HG03520 (cell line): ENCODE measurements around the gene SCTR.

Experiments used
- ATAC-seq: cut with Tn5 transposase; IDR thresholded peaks from one replicate; pipeline ENCODE4 v1.9.1; 2021; ENCODE audit warnings: mild to moderate bottlenecking, moderate library complexity; ENCODE audit not compliant: unreplicated experiment

The SCTR gene

DNA sequence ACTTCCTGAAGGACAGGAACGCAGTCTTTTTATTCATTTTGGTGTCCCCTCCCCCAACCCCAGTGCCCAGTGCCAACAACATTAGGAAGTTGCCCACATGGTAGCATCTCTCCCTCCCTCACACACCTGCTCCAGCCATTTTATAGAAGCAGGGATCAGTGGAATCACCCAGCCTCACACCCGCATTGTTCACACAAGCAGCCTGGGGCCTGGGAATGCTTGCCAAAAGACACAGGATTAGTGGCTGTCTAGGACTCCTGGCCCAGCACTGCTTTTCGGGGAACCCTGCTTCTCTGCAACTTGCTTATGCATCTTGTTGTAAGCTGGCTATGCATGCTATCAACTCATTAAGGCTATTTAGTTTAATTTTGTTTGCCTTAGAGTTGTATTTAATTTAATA is 74.8 kb downstream of the SCTR start:
- ATAC-seq, result no peak

- no peak for ATAC-seq
Observed at GRCh38 chr2:119448427-119449141, 75.7 kb downstream of the SCTR start.

GRCh38 chr2:119446037-119446436 is 78.2 kb downstream of the SCTR start:
- ATAC-seq, result no peak

DNA sequence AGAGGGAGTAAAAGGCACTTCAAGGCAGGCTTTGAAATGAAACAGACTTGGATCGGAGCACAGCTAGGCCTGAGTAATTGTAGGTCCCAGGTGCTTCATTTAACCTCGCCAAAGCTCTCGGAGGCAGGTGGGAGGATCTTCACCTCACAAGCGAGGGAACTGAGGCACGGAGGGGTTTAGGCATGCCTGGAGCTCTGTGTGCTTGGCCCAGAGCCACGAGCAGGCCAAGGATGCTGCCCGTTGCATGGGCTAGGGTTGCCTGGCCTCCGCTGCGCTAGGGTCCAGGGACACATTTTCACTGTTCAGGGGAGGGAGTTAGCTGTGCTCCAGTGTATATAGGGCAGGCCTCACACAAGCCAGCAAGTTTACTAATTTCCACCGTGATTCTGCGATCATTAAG is 81.4 kb downstream of the SCTR start:
- ATAC-seq, result no peak

- no peak for ATAC-seq
Observed at GRCh38 chr2:119442226-119442619, 82.1 kb downstream of the SCTR start.

GRCh38 chr2:119441376-119442225 is 82.7 kb downstream of the SCTR start:
- no peak for ATAC-seq

DNA sequence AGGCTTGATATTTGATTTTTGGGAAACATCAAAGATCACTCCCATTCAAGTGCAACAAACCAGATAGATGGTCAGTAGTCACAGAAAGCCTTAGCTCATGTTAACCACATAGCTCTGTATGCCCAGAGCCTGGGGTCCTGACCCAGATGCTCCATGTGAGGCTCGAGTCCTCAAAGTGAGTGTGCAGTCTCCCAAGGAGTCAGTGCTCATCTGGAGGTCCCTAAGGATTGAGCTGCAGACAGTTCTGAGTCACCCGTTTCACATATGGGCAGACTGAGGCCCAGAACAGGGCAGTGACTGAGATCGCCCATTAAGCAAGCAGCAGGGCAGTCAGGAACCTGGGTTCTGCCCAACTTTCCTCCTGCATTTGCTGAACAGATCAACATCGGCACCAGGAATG is 83.4 kb downstream of the SCTR start:
- no peak for ATAC-seq

- ATAC-seq, result no peak
Observed at GRCh38 chr2:119440501-119440870, 83.8 kb downstream of the SCTR start.

GRCh38 chr2:119439574-119440500 is 84.4 kb downstream of the SCTR start:
- no peak for ATAC-seq

DNA sequence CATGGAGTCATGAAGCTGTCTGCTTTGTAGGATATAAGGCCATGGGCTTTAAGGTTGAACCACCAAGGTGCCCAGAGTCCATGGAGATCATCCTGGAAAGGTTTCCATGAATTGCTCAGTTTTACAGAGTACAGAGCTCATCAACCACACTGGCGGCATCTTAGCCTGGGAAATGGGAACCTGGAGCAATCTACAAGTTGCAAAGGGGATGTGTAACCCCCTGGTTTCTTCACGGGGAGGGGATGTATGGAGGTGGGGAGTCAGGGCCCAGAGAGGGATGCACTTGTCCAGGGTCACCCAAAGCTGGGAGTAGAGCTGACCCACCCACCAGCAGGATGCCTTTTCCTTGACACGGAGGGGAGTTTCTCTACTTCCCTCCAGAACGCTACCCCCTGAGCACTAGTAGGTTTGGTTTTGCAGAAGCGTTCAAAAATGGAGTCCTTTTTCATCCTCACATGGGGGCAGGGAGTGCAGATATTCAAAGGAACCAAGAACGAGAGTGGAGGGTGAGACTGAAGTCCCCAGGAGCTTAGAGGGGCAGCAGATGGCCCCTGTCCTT is 85.5 kb downstream of the SCTR start:
- ATAC-seq, result no peak

DNA sequence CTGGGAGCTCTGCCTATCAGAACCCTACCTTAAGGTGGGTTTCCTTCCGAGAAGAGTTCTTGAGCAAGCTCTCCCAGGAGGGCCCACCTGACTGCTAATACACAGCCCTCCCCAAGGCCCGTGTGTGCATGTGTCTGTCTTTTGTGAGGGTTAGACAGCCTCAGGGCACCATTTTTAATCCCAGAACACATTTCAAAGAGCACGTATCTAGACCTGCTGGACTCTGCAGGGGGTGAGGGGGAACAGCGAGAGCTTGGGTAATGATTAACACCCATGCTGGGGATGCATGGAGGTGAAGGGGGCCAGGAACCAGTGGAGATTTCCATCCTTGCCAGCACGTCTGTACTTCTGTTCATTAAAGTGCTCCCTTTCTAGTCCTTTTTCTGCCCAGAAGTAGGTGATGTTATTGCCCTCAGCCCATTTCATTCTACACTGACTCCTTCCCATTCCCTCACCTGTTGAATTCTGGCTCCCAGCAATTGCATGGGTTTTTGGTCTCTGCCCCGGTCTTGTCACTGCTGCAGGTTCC is 86.1 kb downstream of the SCTR start:
- ATAC-seq, result no peak

GRCh38 chr2:119436993-119437772 is 87.1 kb downstream of the SCTR start:
- no peak for ATAC-seq

DNA sequence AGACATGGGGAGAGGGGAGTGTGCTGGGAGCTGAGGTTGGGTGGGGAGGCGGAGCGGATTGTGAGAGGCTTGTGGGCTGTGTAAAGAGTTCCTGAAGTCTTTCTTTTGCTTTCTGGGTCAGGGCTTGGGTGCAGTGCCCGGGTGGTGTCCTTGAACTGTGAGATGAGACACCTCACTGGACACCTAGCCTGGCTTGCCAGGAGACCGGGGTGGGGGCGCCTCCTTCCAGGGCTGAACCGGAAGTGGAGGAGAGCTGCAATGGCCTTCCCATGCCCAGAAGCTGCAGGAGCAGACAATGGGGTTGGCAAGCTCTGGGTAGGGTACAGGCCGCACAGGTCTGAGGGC is 88.4 kb downstream of the SCTR start:
- ATAC-seq, result no peak

- no peak for ATAC-seq
Observed at GRCh38 chr2:119435081-119435952, 89.0 kb downstream of the SCTR start.

GRCh38 chr2:119434664-119435063 is 89.6 kb downstream of the SCTR start:
- no peak for ATAC-seq

GRCh38 chr2:119433636-119434327 is 90.5 kb downstream of the SCTR start:
- ATAC-seq, result no peak

DNA sequence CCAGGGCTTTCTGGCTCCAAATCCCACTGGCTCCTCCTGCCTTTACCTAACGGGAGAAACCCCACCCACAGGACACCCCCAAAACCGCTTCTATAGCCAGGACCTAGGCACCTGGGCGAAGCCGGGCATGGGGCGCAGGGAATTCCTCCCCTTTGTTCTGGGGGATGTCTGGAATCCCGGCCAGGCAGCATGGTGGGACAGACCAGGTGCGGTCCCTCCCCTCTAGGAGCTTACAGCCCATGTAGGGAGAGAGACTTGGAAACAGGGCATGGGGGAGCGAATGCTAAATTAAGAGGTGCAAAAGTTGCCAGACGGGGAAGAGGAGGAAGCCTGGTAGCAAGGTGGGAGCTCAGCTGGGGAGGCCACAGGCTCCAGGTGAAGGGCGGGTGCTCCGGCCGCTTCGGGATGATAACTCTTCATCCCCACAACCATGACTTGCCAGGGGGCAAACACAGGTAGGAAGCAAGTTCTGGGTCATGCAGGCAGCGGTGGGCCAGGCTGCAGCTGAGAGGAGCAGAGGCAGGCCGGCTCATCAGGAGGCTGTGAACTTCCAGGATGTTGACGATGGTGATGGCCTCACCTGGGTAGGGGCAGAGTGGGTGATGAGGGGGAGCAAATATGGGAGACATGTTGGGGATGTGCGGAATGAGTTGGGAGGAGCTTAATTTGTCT is 91.3 kb downstream of the SCTR start:
- ATAC-seq, result no peak
